Suprapubic skin (tissue), 4 donors: ENCODE results near the gene LRRC18. TPM values are rescaled to one million over a fixed set of nuclear protein-coding genes. Genes with fewer than 3 reads are reported as not detected.

ENCODE experiments used
- DNase-seq, 2 donors: peaks; one replicate each; pipeline ENCODE4 v3.0.0-alpha.2; 2019; ENCODE audit warnings: low spot score in 2 of 2
- H3K27ac ChIP-seq: fragments of 200-600 bp; sonication (generic); one replicate; pipeline ENCODE4 v1.5.1; 2019
- H3K27me3 ChIP-seq: fragments of 200-600 bp; sonication (generic); one replicate; pipeline ENCODE4 v1.5.1; 2019
- H3K36me3 ChIP-seq: fragments of 200-600 bp; sonication (generic); one replicate; pipeline ENCODE4 v1.5.1; 2019
- H3K4me1 ChIP-seq: fragments of 200-600 bp; sonication (generic); one replicate; pipeline ENCODE4 v1.5.1; 2019
- H3K4me3 ChIP-seq: fragments of 200-600 bp; sonication (generic); one replicate; pipeline ENCODE4 v1.5.1; 2019; ENCODE audit warnings: mild to moderate bottlenecking
- H3K9me3 ChIP-seq: fragments of 200-600 bp; sonication (generic); one replicate; pipeline ENCODE4 v1.5.1; 2019
- CTCF ChIP-seq, 2 donors: fragments of 200-600 bp in 1 of 2; fragments of 450-650 bp in 1 of 2; sonication (generic) in 1 of 2; IDR thresholded peaks; one replicate each; pipeline ENCODE4 v1.5.1; 2016 to 2019; ENCODE audit warnings: antibody characterized with exemption in 2 of 2, mild to moderate bottlenecking in 1 of 2, moderate library complexity in 1 of 2
- EP300 ChIP-seq: sonication (generic); formaldehyde crosslinking; IDR thresholded peaks from one replicate; pipeline ENCODE4 v1.6.1; 2017; ENCODE audit warnings: antibody characterized with exemption
- POLR2A ChIP-seq, 2 donors: fragments of 450-650 bp; IDR thresholded peaks; one replicate each; pipeline ENCODE4 v1.6.1; 2017; ENCODE audit warnings: antibody characterized with exemption in 2 of 2, mild to moderate bottlenecking in 2 of 2, moderate library complexity in 2 of 2
- POLR2AphosphoS5 ChIP-seq, 3 donors: sonication (generic); formaldehyde crosslinking; IDR thresholded peaks; one replicate each; pipeline ENCODE4 v1.6.1; 2017; ENCODE audit warnings: antibody characterized with exemption in 3 of 3
- whole genome bisulfite sequencing: methylation state at CpG from one replicate; pipeline ENCODE4 v1.1.5; 2018; 5-methylcytosine and 5-hydroxymethylcytosine counted together
- total RNA-seq, 4 donors: library from RNA; depleted of rRNA; stranded (reverse); fragments of >200 nt; gene quantifications; one replicate each; pipeline ENCODE4 v1.1.0, GENCODE V29; 2016

The LRRC18 gene
- total RNA-seq, 4 donors from 2014 or later, result not detected

- WGBS, result 91% methylated on average over 1 of the region's 1 CpG
- Histone ChIP-seq H3K4me3 (no peak overlapping the region), H3K27me3 (no peaks in the 10 kb centered on the region)
Measured at GRCh38 chr10:48872234-48872633, 67.4 kb downstream of the LRRC18 start.

More at GRCh38 chr10:48872234-48872633, 67.4 kb downstream of the LRRC18 start:
- no peaks in the 10 kb centered on the region for H3K36me3 ChIP-seq
- no peaks in the 10 kb centered on the region for H3K9me3 ChIP-seq
- TF ChIP-seq CTCF (IDR thresholded peaks at IDR 0.05) (no peak), POLR2A (IDR thresholded peaks at IDR 0.05) (no peak), EP300 (no peak), POLR2AphosphoS5 (IDR thresholded peaks at IDR 0.05) (no peak)
- no peak for DNase-seq
- H3K4me1 ChIP-seq, result no peaks in the 10 kb centered on the region
- no peak overlapping the region for H3K27ac ChIP-seq

Other genes with a start within 250 kb of the LRRC18 start
- gene VSTM4, start 175.7 kb upstream of the LRRC18 start, total RNA-seq, result 1 to 10 TPM; 4.0 to 6.0 (median 4.6) TPM
- not detected for gene FAM170B, start 194.2 kb upstream of the LRRC18 start, total RNA-seq
- gene TMEM273, start 248.6 kb upstream of the LRRC18 start, total RNA-seq, result 10 to 100 TPM in 1 of 4 donors, 1 to 10 TPM in 3; 1.3 to 10.6 (median 6.8) TPM